PC-9 (cell line): Measurements from ENCODE around the gene TTLL5. TPM values are rescaled to one million over a fixed set of nuclear protein-coding genes. Genes with fewer than 3 reads are reported as not detected.

Source experiments
- BruUV-seq: library from RNA; stranded (reverse); fragments of 400-500 nt; replicated peaks from 2 replicates; lab custom pipeline; 2021; lab: Mats Ljungman, UMichigan
- CTCF ChIA-PET: fragments of 300-600 bp; sonication (Branson Sonifier 250); formaldehyde crosslinking; loops from one replicate; lab custom pipeline; 2022; ENCODE audit warnings: antibody characterized with exemption; lab: Charles Lee
- POLR2A ChIA-PET: fragments of 300-600 bp; sonication (Branson Sonifier 250); formaldehyde crosslinking; loops from one replicate; lab custom pipeline; 2022; ENCODE audit warnings: antibody characterized with exemption; ENCODE audit not compliant: unreplicated experiment; lab: Charles Lee
- DNase-seq, 2 experiments: peaks; one replicate each; pipeline versions ENCODE4 v3.0.0 to v3.0.0-alpha.2; 2015 to 2022; ENCODE audit warnings: mixed read lengths in 1 of 2
- H2AFZ ChIP-seq: fragments of 200-600 bp; sonication (generic); 2 replicates; pipeline ENCODE4 v1.8.1; 2017; ENCODE audit warnings: antibody characterized with exemption
- H3F3A ChIP-seq: fragments of 200-600 bp; sonication (generic); 2 replicates; pipeline ENCODE4 v1.8.1; 2017; ENCODE audit warnings: antibody characterized with exemption, mild to moderate bottlenecking, low read depth; ENCODE audit not compliant: insufficient read depth
- H3K27ac ChIP-seq: fragments of 200-600 bp; sonication (generic); 2 replicates; pipeline ENCODE4 v1.6.1; 2016; ENCODE audit warnings: mixed run types
- H3K27me3 ChIP-seq: fragments of 200-600 bp; sonication (generic); 2 replicates; pipeline ENCODE4 v1.6.1; 2016; ENCODE audit warnings: low read depth, mixed run types; ENCODE audit not compliant: insufficient read depth
- H3K36me3 ChIP-seq: fragments of 200-600 bp; sonication (generic); 2 replicates; pipeline ENCODE4 v1.6.1; 2016; ENCODE audit warnings: low read depth, mixed run types
- H3K4me1 ChIP-seq: fragments of 200-600 bp; sonication (generic); replicated peaks from 2 replicates; pipeline ENCODE4 v1.6.1; 2016; ENCODE audit warnings: mixed run types; ENCODE audit not compliant: insufficient read depth
- H3K4me2 ChIP-seq: fragments of 200-600 bp; sonication (generic); 2 replicates; pipeline ENCODE4 v1.6.1; 2017; ENCODE audit warnings: mixed run types
- H3K4me3 ChIP-seq: fragments of 200-600 bp; sonication (generic); 2 replicates; pipeline ENCODE4 v1.6.1; 2016; ENCODE audit warnings: mixed run types
- H3K79me2 ChIP-seq: fragments of 200-600 bp; sonication (generic); 2 replicates; pipeline ENCODE4 v1.6.1; 2017; ENCODE audit warnings: low read depth, mixed run types
- H3K9me2 ChIP-seq: fragments of 200-600 bp; sonication (generic); 2 replicates; pipeline ENCODE4 v1.8.1; 2017; ENCODE audit warnings: mild to moderate bottlenecking; ENCODE audit not compliant: insufficient read depth
- H3K9me3 ChIP-seq: fragments of 200-600 bp; sonication (generic); 2 replicates; pipeline ENCODE4 v1.8.1; 2016; ENCODE audit warnings: low read depth; ENCODE audit not compliant: insufficient read depth
- H4K20me1 ChIP-seq: fragments of 200-600 bp; sonication (generic); 2 replicates; pipeline ENCODE4 v1.8.1; 2017; ENCODE audit not compliant: insufficient read depth
- CTCF ChIP-seq: fragments of 200-600 bp; sonication (generic); conservative IDR thresholded peaks from 2 replicates; pipeline ENCODE4 v1.6.1; 2017; ENCODE audit warnings: mixed run types, antibody characterized with exemption, mild to moderate bottlenecking, moderate library complexity
- EZH2 ChIP-seq: fragments of 200-600 bp; sonication (generic); IDR thresholded peaks from 2 replicates; pipeline ENCODE4 v1.8.0; 2017; ENCODE audit warnings: antibody characterized with exemption, low read depth
- intact Hi-C: fragments of 100-400 bp; cut with micrococcal nuclease; formaldehyde crosslinking; loops from one replicate; pipeline ENCODE4 v1.10.0; 2022; ENCODE audit not compliant: unreplicated experiment
- total RNA-seq: library from RNA; stranded (reverse); gene quantifications from 2 replicates; pipeline ENCODE4 v1.2.3, GENCODE V29; 2021

Gene TTLL5
- total RNA-seq, 1 experiment from 2014 or later, result 75.3 TPM

- CTCF ChIA-PET, result no interaction called here
- TF ChIP-seq EZH2 (no peak), CTCF (no peak)
- intact Hi-C loops, result no loop called here
- H3K27me3 ChIP-seq, result no peaks in the 10 kb centered on the region
- H3K79me2 ChIP-seq, result no peaks in the 10 kb centered on the region
- H2AFZ ChIP-seq, result no peak overlapping the region
- H3K36me3 ChIP-seq, result no peaks in the 10 kb centered on the region
- no peaks in the 10 kb centered on the region for H3K9me3 ChIP-seq
- POLR2A ChIA-PET, result no interaction called here
- H3K4me2 ChIP-seq, result no peak overlapping the region
- H4K20me1 ChIP-seq, result no peaks in the 10 kb centered on the region
- H3K27ac ChIP-seq, result no peak overlapping the region
- no peak overlapping the region for H3K4me3 ChIP-seq
- no peaks in the 10 kb centered on the region for H3K9me2 ChIP-seq
- peaks cover 3% of the 10 kb centered on the region; the same call in 1 of the 2 replicates for H3K4me1 ChIP-seq
- peaks cover 8% of the 10 kb centered on the region; the same call in 1 of the 2 replicates for H3F3A ChIP-seq
- no peak for DNase-seq
- no TSS peak for BruUV-seq
Measured at GRCh38 chr14:75910048-75910447, 249.0 kb downstream of the TTLL5 start.

GRCh38 chr14:75911883-75912282 lies 250.8 kb downstream of the TTLL5 start:
- peak in 1 of 2 experiments; percentile 28 for DNase-seq
- Histone ChIP-seq H3K79me2 (no peaks in the 10 kb centered on the region), H3K27me3 (no peaks in the 10 kb centered on the region), H3K4me3 (no peak overlapping the region), H3K9me3 (no peaks in the 10 kb centered on the region), H3K27ac (no peak overlapping the region), H3K9me2 (no peaks in the 10 kb centered on the region), H3K4me1 (peaks cover 8% of the 10 kb centered on the region; the same call in 1 of the 2 replicates), H2AFZ (no peak overlapping the region), H3F3A (peaks cover 12% of the 10 kb centered on the region; the same call in 1 of the 2 replicates), H3K4me2 (no peak overlapping the region), H4K20me1 (no peaks in the 10 kb centered on the region), H3K36me3 (no peaks in the 10 kb centered on the region)
- CTCF ChIA-PET, result interaction anchor here (0.5 to 1.6 kb wide), 3 partner anchors 43 to 70 kb away, joined by 3 to 5 read pairs (median 4); partner anchors contain the start of gene TGFB3
- intact Hi-C loops, result no loop called here
- POLR2A ChIA-PET, result interaction anchor here (0.6 kb wide), 3 partner anchors 51 to 944 kb away, joined by 3 to 9 read pairs (median 7); no protein-coding TSS in a partner anchor
- BruUV-seq, result no TSS peak
- TF ChIP-seq CTCF (no peak), EZH2 (no peak)

DNA sequence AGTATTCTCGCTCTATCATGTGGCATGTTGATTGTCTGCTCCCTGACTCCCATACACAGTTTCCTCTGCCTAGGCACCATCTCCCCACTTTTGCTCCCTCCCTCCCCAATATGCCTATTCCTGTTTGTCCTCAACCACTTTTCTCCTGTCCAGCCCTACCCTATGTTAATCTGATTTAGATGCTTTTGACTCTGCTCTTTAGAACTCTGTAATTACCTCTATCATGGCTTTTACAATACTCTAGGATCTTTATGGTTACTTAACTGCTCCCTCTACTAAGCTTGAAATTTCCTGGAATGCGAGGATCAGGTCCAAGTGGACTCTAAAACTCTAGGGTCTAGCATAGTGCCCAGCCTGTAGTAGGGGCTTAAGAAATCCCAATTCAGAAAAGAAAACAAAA lies 252.1 kb downstream of the TTLL5 start:
- TF ChIP-seq CTCF (no peak), EZH2 (no peak)
- ChIA-PET CTCF (interaction anchor here (0.6 to 0.7 kb wide), 2 partner anchors 143 to 500 kb away, joined by 3 to 12 read pairs; no protein-coding TSS in a partner anchor), POLR2A (interaction anchor here (0.6 kb wide), 1 partner anchor 803 kb away, joined by 7 read pairs; no protein-coding TSS in a partner anchor)
- no peak overlapping the region for H2AFZ ChIP-seq
- no peak for DNase-seq
- H3K4me3 ChIP-seq, result no peak overlapping the region
- peaks cover 12% of the 10 kb centered on the region; the same call in 1 of the 2 replicates for H3F3A ChIP-seq
- H4K20me1 ChIP-seq, result no peaks in the 10 kb centered on the region
- H3K79me2 ChIP-seq, result no peaks in the 10 kb centered on the region
- no peaks in the 10 kb centered on the region for H3K9me2 ChIP-seq
- BruUV-seq, result no TSS peak
- intact Hi-C loops, result no loop called here
- H3K9me3 ChIP-seq, result no peaks in the 10 kb centered on the region
- H3K4me1 ChIP-seq, result peaks cover 8% of the 10 kb centered on the region; the same call in 1 of the 2 replicates
- H3K4me2 ChIP-seq, result no peak overlapping the region
- no peaks in the 10 kb centered on the region for H3K36me3 ChIP-seq
- H3K27me3 ChIP-seq, result no peaks in the 10 kb centered on the region
- H3K27ac ChIP-seq, result no peak overlapping the region
